CD4-positive, alpha-beta T cell (primary cell): ENCODE results near the gene ANKRD28. TPM values are rescaled to one million over a fixed set of nuclear protein-coding genes. Genes with fewer than 3 reads are reported as not detected.

ENCODE experiments used
- ATAC-seq: fragments of 200-7000 bp; cut with Tn5 transposase; one replicate; pipeline ENCODE4 v1.10.0; 2022; ENCODE audit warnings: mild to moderate bottlenecking; ENCODE audit not compliant: poor library complexity
- CTCF ChIA-PET: fragments of 350-600 bp; sonication (Branson Sonifier 250); formaldehyde crosslinking; loops from one replicate; lab custom pipeline; 2021; ENCODE audit warnings: antibody characterized with exemption, inconsistent platforms; lab: Charles Lee
- POLR2A ChIA-PET: fragments of 350-600 bp; sonication (Branson Sonifier 250); formaldehyde crosslinking; loops from one replicate; lab custom pipeline; 2021; ENCODE audit warnings: antibody characterized with exemption, inconsistent platforms; lab: Charles Lee
- DNase-seq, 14 experiments: peaks; one replicate each; pipeline ENCODE4 v3.0.0-alpha.2; 2013 to 2020; ENCODE audit warnings: mixed read lengths in 2 of 14
- H3K27ac ChIP-seq, 2 donors: one replicate each; pipeline versions ENCODE4 v1.5.1 to v1.7.0; 2013; ENCODE audit warnings: low read length in 2 of 2, low read depth in 1 of 2, mild to moderate bottlenecking in 1 of 2
- H3K27me3 ChIP-seq, 2 experiments: 1 replicate in 1 of 2; 2 replicates in 1 of 2; pipeline versions ENCODE4 v1.6.1 to v1.7.0; 2013; ENCODE audit warnings: low read length in 2 of 2, control low read depth in 1 of 2, mild to moderate bottlenecking in 1 of 2, moderate library complexity in 1 of 2; ENCODE audit not compliant: insufficient read depth in 2 of 2, control insufficient read depth in 1 of 2
- H3K36me3 ChIP-seq: one replicate; pipeline ENCODE4 v1.6.1; 2013; ENCODE audit warnings: low read length, control low read depth; ENCODE audit not compliant: insufficient read depth
- H3K4me1 ChIP-seq: one replicate; pipeline ENCODE4 v1.6.1; 2013; ENCODE audit warnings: low read length, control low read depth; ENCODE audit not compliant: insufficient read depth
- H3K4me3 ChIP-seq: one replicate; pipeline ENCODE4 v1.5.1; 2013; ENCODE audit warnings: mild to moderate bottlenecking, low read length, moderate library complexity
- H3K9me3 ChIP-seq, 2 experiments: 1 replicate in 1 of 2; 2 replicates in 1 of 2; pipeline versions ENCODE4 v1.6.1 to v1.7.0; 2013; ENCODE audit warnings: low read length in 2 of 2, mild to moderate bottlenecking in 2 of 2, control low read depth in 1 of 2, moderate library complexity in 1 of 2; ENCODE audit not compliant: control insufficient read depth in 1 of 2, insufficient read depth in 1 of 2
- H3K27ac Mint-ChIP-seq: one replicate; pipeline ENCODE4 v1.8.0; 2020; ENCODE audit warnings: mixed read lengths
- H3K27me3 Mint-ChIP-seq: one replicate; pipeline ENCODE4 v1.8.0; 2021; ENCODE audit warnings: mixed read lengths
- H3K36me3 Mint-ChIP-seq: one replicate; pipeline ENCODE4 v1.8.0; 2021; ENCODE audit warnings: low read depth, mixed read lengths
- H3K4me1 Mint-ChIP-seq: one replicate; pipeline ENCODE4 v1.8.0; 2021; ENCODE audit warnings: low read depth, mixed read lengths
- H3K4me3 Mint-ChIP-seq: one replicate; pipeline ENCODE4 v1.8.0; 2020; ENCODE audit warnings: mild to moderate bottlenecking, mixed read lengths
- H3K9me3 Mint-ChIP-seq: one replicate; pipeline ENCODE4 v1.8.0; 2020; ENCODE audit warnings: mixed read lengths
- intact Hi-C, 2 experiments: fragments of 100-400 bp; cut with DNase I in 1 of 2; cut with micrococcal nuclease in 1 of 2; formaldehyde crosslinking; loops; one replicate each; pipeline versions ENCODE4 v1.15.1 to v1.9.0; 2023 to 2025; cut with DNase I, micrococcal nuclease
- total RNA-seq, 174 experiments: library from RNA in 2 of 174; stranded (reverse) in 2 of 174; gene quantifications; one replicate each; pipeline ENCODE4 v1.2.3 and lab custom pipeline; 2021 to 2026
- TF ChIP-seq, protein P1 (sequence below): fragments of 200-600 bp; IDR thresholded peaks from one replicate; pipeline ENCODE4 v1.8.0; 2022; ENCODE audit warnings: antibody characterized with exemption, mild to moderate bottlenecking

The ANKRD28 gene
- total RNA-seq, 2 experiments from 2014 or later: 36.6 to 43.1 TPM

DNA sequence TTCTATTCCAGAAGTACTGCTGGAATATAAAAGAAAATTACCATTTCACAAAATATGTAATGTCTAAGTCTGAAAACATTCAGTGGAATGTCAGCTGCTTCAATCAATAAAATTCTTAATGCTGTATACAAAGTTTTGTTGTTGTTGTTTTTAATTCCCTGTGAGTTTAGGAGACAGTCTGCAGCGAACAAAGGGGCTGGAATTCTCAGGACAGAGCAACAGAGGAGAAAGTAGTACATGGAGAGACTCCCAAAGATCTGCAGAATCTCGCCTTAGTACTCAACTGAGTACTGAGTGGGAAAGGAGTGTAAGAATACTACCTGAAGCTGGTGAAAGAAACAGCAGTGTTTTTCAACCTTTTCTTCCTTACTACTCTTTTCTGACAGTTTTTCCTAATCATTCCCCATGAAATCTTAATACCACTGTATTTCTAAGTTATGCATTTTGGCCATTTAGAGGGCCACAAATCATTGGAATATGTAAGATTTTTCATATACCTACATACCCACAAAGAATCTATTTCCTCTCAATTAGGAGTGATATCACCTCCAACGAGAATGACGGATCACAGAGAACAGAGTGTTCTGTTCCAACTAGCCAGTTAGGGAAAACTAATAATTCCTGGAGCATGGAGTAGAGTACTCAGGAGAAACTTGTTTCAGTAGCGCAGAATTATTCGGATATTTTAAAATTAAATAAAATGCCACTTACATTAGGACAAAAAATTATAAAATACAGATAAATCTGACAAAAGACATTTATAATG lies 16.0 kb downstream of the ANKRD28 start:
- ChIA-PET CTCF (interaction anchor here (1.0 kb wide), 1 partner anchor 13 kb away, joined by 3 read pairs; no protein-coding TSS in a partner anchor), POLR2A (no interaction called here)
- Mint-ChIP-seq H3K27me3 (no peaks in the 10 kb centered on the region), H3K4me3 (no peak overlapping the region), H3K36me3 (peaks cover 34% of the 10 kb centered on the region), H3K27ac (no peak overlapping the region), H3K9me3 (no peaks in the 10 kb centered on the region), H3K4me1 (peaks cover 40% of the 10 kb centered on the region)
- no peak overlapping the region for H3K27ac ChIP-seq
- no peaks in the 10 kb centered on the region for H3K9me3 ChIP-seq
- no peaks in the 10 kb centered on the region for H3K36me3 ChIP-seq
- no peak overlapping the region for H3K4me3 ChIP-seq
- TF ChIP-seq, protein P1, sequence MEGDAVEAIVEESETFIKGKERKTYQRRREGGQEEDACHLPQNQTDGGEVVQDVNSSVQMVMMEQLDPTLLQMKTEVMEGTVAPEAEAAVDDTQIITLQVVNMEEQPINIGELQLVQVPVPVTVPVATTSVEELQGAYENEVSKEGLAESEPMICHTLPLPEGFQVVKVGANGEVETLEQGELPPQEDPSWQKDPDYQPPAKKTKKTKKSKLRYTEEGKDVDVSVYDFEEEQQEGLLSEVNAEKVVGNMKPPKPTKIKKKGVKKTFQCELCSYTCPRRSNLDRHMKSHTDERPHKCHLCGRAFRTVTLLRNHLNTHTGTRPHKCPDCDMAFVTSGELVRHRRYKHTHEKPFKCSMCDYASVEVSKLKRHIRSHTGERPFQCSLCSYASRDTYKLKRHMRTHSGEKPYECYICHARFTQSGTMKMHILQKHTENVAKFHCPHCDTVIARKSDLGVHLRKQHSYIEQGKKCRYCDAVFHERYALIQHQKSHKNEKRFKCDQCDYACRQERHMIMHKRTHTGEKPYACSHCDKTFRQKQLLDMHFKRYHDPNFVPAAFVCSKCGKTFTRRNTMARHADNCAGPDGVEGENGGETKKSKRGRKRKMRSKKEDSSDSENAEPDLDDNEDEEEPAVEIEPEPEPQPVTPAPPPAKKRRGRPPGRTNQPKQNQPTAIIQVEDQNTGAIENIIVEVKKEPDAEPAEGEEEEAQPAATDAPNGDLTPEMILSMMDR: no peak
- no peak for ATAC-seq
- intact Hi-C loops: no loop called here
- DNase-seq: no peak
- H3K4me1 ChIP-seq: no peaks in the 10 kb centered on the region
- H3K27me3 ChIP-seq: no peaks in the 10 kb centered on the region

GRCh38 chr3:15781131-15781530 lies 16.6 kb downstream of the ANKRD28 start:
- no peaks in the 10 kb centered on the region for H3K27me3 Mint-ChIP-seq
- no peak overlapping the region for H3K27ac Mint-ChIP-seq
- Histone ChIP-seq H3K9me3 (no peaks in the 10 kb centered on the region), H3K27me3 (no peaks in the 10 kb centered on the region), H3K4me3 (no peak overlapping the region), H3K36me3 (no peaks in the 10 kb centered on the region), H3K27ac (no peak overlapping the region), H3K4me1 (no peaks in the 10 kb centered on the region)
- ATAC-seq (no peak), DNase-seq (no peak)
- H3K36me3 Mint-ChIP-seq: peaks cover 32% of the 10 kb centered on the region
- TF ChIP-seq, protein P1: no peak
- ChIA-PET CTCF (interaction anchor here (1.0 kb wide), 1 partner anchor 13 kb away, joined by 3 read pairs; no protein-coding TSS in a partner anchor), POLR2A (no interaction called here)
- no peaks in the 10 kb centered on the region for H3K9me3 Mint-ChIP-seq
- H3K4me3 Mint-ChIP-seq: no peak overlapping the region
- H3K4me1 Mint-ChIP-seq: peaks cover 42% of the 10 kb centered on the region
- intact Hi-C loops: no loop called here

- H3K36me3 ChIP-seq: no peaks in the 10 kb centered on the region
- DNase-seq (no peak), ATAC-seq (no peak)
- no peaks in the 10 kb centered on the region for H3K27me3 ChIP-seq
- Mint-ChIP-seq H3K4me1 (peaks cover 34% of the 10 kb centered on the region), H3K4me3 (no peak overlapping the region), H3K36me3 (peaks cover 18% of the 10 kb centered on the region), H3K27ac (no peak overlapping the region), H3K9me3 (no peaks in the 10 kb centered on the region), H3K27me3 (no peaks in the 10 kb centered on the region)
- intact Hi-C loops: no loop called here
- TF ChIP-seq, protein P1: no peak
- H3K9me3 ChIP-seq: no peaks in the 10 kb centered on the region
- CTCF ChIA-PET: no interaction called here
- no peaks in the 10 kb centered on the region for H3K4me1 ChIP-seq
- no peak overlapping the region for H3K27ac ChIP-seq
- POLR2A ChIA-PET: no interaction called here
- H3K4me3 ChIP-seq: no peak overlapping the region
Measured at GRCh38 chr3:15779111-15779510, 18.7 kb downstream of the ANKRD28 start.
